Tongue (tissue), 2 donors: ENCODE results near the gene MRPL27. TPM values are rescaled to one million over a fixed set of nuclear protein-coding genes. Genes with fewer than 3 reads are reported as not detected.

Experiments used
- DNase-seq: peaks from one replicate; pipeline ENCODE4 v3.0.0-alpha.2; 2015
- total RNA-seq: library from RNA; depleted of rRNA; stranded (reverse); fragments of >200 nt; gene quantifications from one replicate; pipeline ENCODE4 v1.2.3, GENCODE V29; 2014

Gene MRPL27
- total RNA-seq, 1 donor from 2014 or later = 32.2 TPM

DNA sequence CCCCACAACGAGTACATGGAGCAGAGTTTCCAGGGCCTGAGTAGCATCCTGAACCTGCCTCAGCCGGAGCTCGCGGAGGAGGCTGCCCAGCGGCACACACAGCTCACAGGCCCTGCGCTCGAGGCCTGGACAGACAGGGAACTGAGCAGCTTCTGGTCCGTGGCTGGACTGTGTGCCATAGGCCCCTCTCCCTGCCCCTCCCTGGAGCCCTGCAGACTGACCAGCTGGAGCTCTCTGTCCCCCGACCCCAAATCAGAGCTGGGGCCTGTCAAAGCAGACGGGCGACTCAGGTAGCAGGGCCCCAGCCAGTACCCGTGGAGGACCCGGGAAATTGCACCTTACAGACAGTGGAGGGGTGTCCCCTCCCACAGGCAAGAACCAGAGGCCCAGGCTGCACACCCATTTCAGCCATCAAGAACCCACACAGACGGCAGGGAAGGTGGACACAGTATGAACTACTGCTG, 13.0 kb downstream of the MRPL27 start:
- DNase-seq = no peak

DNA sequence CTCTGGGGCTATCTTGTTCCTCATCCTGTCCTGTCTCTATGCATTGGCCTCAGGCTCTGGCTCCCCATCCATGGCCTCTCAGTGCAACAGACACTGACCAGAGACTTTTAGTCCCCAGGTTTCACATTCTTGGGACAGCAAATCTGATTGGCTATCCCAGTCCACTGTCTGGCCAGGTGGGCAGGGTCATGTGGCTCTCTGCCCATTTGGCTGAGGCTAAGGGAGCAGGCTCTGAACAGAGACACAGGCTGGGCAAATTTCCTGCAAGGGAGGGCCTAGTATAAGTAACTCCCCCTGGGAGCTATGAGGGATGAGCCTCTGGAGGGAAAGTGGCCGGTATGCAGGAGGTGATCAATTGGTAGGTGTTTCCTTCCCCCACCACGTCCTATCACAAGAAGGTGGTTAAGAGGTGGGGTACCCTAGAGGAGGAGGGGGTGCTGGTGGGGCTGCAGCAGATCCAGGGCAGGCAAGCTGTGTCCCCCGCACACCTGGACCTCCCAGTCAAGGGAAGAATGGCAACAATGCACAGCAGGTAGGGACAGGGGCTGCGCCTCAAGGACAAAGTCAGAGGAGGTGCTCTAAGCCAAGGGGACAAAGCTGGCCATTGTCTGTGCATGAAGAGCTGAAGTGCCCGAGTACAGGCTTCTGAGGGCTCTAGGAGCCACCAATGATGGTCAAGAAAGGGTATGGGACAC, 13.8 kb downstream of the MRPL27 start:
- DNase-seq = peak; percentile 24

DNA sequence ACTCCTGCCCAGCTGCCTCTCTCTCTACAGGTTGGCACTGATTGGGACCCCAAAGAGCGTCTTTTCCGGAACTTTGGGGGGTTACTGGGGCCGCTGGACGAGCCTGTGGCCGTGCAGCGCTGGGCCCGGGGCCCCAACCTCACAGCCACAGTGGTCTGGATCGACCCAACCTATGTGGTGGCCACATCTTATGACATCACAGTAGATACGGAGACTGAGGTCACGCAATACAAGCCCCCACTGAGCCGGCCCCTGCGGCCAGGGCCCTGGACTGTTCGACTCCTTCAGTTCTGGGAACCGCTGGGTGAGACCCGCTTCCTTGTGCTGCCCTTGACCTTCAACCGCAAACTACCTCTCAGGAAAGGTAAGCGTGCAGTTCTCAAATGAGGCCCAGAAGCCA, 14.8 kb downstream of the MRPL27 start:
- DNase-seq = no peak

DNA sequence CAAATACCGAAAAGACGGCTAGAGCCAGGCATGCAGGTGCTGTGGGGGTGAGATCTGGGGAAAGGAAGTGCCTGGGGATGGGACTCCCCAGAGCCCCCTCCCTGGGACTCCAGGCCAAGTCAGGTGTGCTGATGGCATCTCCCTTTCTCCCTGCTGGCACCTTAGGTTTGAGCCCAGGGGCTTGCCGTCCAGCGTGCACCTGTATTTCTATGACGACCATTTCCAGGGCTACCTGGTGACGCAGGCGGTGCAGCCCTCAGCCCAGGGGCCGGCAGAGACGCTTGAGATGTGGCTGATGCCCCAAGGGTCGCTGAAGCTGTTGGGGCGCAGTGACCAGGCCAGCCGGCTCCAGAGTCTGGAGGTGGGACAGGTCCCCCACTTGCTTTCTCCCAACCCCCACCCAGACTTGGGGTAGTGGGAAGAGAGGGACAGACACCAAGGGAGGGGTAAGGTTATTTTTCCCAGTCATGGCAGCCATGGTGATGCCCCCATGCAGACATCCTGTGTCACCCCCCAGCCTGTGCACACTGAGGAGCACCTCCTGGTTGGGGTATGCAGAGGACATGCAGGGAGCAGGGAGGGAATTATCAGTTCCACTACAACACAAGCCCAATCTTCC, 16.0 kb downstream of the MRPL27 start:
- DNase-seq = no peak

DNA sequence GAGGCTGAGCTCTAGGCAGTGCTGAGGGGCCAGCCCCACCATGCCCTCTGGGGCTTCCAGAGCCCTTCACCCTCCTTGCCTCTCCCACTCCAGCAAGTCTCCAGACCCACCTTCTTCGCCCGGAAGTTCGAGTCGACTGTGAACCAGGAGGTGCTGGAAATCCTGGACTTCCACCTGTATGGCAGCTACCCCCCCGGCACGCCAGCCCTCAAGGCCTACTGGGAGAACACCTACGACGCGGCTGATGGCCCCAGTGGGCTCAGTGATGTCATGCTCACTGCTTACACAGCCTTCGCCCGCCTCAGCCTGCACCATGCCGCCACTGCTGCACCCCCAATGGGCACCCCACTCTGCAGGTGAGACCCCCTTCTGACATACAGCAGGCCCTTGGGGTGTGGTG, 16.6 kb downstream of the MRPL27 start:
- no peak for DNase-seq

- DNase-seq = no peak
Observed at GRCh38 chr17:50355701-50356341, 17.2 kb downstream of the MRPL27 start.

- DNase-seq = no peak
Observed at GRCh38 chr17:50355336-50355700, 17.7 kb downstream of the MRPL27 start.

GRCh38 chr17:50354776-50355175, 18.2 kb downstream of the MRPL27 start:
- no peak for DNase-seq

DNA sequence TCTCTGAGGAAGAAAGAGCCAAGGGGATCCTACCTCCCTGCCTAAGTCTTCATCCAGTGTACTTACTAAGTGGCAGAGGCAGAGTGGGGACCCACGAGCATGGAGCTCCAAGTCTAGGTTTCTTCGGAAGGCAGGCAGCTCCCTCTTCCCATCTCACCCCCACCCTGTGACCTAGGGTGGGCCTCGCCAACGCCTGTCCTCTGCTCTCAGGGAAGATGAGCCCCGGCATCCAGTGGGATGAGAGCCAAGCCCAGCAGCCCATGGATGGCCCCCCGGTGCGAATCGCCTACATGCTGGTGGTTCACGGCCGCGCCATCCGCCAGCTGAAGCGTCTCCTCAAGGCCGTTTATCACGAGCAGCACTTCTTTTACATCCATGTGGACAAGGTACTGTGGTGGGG, 18.8 kb downstream of the MRPL27 start:
- no peak for DNase-seq

DNA sequence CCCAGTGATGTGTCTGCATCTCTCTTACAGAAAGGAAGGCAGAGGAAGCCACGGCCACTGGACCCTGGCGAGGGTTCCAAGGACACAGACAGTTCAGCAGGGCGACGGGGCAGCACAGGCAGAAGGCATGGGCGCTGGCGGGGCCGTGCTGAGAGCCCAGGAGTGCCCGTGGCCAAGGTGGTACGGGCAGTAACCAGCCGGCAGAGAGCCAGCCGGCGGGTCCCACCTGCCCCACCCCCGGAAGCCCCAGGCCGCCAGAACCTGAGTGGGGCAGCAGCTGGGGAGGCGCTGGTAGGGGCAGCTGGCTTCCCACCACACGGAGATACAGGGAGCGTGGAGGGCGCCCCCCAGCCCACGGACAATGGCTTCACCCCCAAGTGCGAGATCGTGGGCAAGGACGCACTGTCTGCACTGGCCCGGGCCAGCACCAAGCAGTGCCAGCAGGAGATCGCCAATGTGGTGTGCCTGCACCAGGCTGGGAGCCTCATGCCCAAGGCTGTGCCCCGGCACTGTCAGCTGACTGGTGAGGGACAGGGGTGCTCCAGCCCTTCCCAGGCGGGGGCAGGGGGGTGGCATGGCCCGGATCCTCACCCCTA, 19.3 kb downstream of the MRPL27 start:
- DNase-seq = no peak

DNA sequence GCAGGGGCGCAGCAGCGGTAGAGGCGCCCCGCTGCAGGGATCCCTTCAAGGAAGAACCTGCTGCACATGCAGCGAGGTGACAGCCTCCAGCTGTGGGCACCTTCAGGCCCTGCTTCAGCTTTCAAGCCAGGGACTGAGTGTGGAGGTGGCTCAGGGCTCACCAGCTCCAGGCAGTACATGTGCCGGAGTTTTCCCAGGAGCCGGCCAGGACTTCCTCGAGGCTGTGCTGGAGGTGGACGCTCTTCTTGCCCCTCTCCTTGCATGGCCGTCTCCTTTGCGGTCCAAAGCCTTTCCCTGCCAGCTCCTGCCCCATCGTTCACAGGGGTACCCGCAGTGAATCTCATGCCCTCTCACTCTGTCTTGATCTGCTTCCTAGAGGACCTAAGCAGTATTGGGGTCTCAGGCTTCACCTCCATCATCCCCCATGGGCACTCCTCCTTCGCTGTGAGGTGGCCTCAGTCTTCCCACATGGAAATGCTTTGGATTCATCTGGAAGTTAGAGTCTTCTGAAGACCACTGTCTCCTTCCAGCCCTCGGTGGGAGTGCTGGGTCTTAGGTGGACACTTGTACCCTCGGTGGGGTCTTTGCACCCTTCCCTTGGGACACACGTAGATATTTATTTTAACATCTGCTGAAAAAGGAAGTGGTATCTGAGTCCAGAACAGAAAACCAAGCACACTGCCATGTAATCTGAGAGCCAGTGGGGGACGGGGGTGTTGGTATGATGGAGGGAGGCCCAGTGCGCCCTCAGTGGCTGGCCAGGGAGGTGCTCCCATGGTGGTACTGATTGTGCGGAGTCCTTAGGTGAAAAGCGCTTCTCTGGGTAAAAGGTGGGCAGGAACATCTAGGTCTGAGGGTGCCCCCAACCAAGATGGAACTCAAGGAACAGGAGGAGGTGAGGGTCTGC, 20.0 kb downstream of the MRPL27 start:
- DNase-seq = no peak

GRCh38 chr17:50352072-50352692, 20.8 kb downstream of the MRPL27 start:
- DNase-seq = peak; percentile 31

DNA sequence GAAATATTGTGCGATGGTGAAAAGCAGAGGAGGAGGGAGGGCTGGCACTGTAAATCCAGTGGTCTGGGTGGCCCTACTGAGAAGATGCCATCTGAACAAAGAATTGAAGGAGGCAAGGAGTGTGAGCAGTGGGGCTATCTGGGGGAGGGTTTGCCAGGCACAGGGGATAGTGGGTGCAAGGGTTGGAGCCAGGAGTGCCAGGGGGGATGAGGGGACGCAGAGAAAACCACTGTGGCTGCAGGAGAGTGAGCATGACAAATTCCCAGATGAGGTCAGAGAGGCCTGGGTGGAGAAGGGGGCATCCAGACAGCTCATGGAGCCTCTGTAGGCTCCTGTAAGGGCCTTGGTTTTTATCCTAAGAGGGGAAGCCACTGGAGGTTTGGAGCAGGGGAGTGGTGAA, 22.3 kb downstream of the MRPL27 start:
- DNase-seq = no peak

- DNase-seq = no peak
Observed at GRCh38 chr17:50349243-50349600, 23.8 kb downstream of the MRPL27 start.

GRCh38 chr17:50348522-50349242, 24.3 kb downstream of the MRPL27 start:
- DNase-seq = no peak

DNA sequence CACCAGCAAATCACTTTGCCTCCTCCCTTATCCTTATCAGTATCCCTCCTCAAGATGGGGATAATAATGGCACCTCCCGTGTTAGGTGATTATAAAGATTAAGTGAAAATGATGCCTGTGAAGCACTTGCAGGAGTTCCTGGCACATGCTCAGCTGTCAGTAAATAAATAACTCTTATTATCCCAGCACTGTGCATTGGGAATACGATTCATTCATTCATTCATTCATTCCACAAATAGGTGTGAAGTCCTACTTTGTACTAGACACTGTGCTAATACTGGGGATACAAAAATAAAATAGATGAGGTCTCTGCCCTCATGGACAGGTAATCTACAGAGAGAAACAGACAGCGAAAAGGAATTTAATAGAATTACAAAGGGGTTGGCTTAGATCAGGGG, 25.1 kb downstream of the MRPL27 start:
- DNase-seq = no peak

DNA sequence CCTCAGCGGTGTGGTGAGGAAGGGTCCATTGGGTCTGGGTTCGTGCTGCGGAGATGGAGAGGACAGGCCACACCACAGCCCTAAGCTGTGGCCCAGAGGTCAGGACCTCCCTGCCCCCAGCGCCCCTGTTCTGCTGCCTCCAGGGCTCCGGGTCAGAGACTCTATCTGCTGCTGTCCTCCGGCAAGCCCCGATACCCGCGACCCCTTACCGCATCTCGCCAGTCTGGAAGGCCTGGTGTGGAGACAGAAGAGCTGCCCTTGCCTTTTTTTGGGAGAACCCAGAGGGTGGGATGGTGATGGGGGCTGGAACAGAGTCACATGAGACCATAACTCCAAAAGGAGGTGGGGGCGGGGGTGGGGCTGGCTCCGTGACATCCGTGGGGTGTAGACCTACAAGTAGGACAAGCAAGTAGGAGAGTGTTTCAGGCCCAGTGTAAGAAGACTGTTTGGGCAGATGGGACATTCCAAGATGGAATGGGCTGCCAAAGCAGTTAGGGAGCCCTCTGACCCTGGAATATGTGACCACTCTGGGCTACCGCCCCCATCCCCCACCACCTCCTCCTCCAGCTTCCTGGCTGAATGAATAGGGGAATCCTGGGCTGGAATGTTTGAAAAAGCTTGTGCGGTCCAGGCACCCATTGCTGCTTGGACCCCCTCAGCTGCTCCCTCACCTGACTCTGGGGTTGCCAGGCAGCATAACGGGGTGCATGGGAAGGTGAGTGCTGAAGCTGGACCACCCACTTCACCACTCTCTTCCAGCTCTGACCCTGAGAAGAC, 25.7 kb downstream of the MRPL27 start:
- no peak for DNase-seq

- peak; percentile 49 for DNase-seq
Observed at GRCh38 chr17:50346313-50347116, 26.5 kb downstream of the MRPL27 start.
